Activated CD8-positive, alpha-beta memory T cell treated with anti-CD3 and anti-CD28 coated beads, Interleukin-2, amount 10 ng/mL, durations not matched to agents 7 days and 5 days (primary cell): ENCODE measurements around the gene VPS37D. TPM values are rescaled to one million over a fixed set of nuclear protein-coding genes. Genes with fewer than 3 reads are reported as not detected.
"Not testable (repeated sequence)": the region's sequence is repeated elsewhere in the genome, so short reads cannot be mapped to it uniquely, and the experiment has no call there.

Experiments used
- ATAC-seq: fragments of 150-1000 bp; cut with Tn5 transposase; one replicate; pipeline ENCODE4 v1.10.0; 2021; ENCODE audit warnings: moderate library complexity
- CTCF ChIA-PET: fragments of 350-600 bp; sonication (Branson Sonifier 250); formaldehyde crosslinking; loops from one replicate; lab custom pipeline; 2021; ENCODE audit warnings: antibody characterized with exemption; lab: Charles Lee
- DNase-seq: peaks from one replicate; pipeline ENCODE4 v3.0.0-alpha.2; 2020
- H3K27ac Mint-ChIP-seq: one replicate; pipeline ENCODE4 v1.8.0; 2021; ENCODE audit warnings: mild to moderate bottlenecking, mixed read lengths
- H3K27me3 Mint-ChIP-seq: one replicate; pipeline ENCODE4 v1.8.0; 2021; ENCODE audit warnings: mixed read lengths
- H3K36me3 Mint-ChIP-seq: one replicate; pipeline ENCODE4 v1.8.0; 2021; ENCODE audit warnings: mild to moderate bottlenecking, mixed read lengths
- H3K4me1 Mint-ChIP-seq: one replicate; pipeline ENCODE4 v1.8.0; 2021; ENCODE audit warnings: mixed read lengths
- H3K4me3 Mint-ChIP-seq: one replicate; pipeline ENCODE4 v1.8.0; 2021; ENCODE audit warnings: mild to moderate bottlenecking, moderate library complexity, mixed read lengths
- H3K9me3 Mint-ChIP-seq: one replicate; pipeline ENCODE4 v1.8.0; 2022; ENCODE audit warnings: low read depth, mixed read lengths
- total RNA-seq, 2 experiments: library from RNA; stranded (reverse); gene quantifications; one replicate each; pipeline ENCODE4 v1.2.3, GENCODE V29; 2021

Gene VPS37D
- total RNA-seq, 2 experiments from 2014 or later, result not detected

DNA sequence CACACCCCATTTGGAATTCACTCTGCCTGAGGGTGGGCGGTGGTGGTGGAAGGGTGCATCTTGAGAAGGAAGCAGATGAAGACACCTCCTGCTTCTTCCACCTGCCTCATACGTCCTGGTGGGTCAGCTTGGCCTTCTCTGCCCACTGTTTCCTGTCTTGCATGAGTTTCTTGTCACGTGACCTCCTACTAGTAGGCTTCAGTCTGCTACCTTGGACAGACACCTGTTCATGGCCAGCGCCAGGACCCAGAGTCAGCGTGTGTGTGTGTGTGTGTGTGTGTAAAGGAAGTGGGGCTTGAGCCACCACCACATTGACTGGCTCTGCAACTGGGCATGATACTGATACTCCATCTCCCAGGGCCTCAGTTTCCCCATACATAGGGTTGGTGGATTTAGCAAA, 17.1 kb upstream of the VPS37D start:
- Mint-ChIP-seq H3K4me1 (peaks cover 4% of the 10 kb centered on the region), H3K27ac (no peak overlapping the region), H3K36me3 (no peaks in the 10 kb centered on the region), H3K27me3 (peaks cover 56% of the 10 kb centered on the region), H3K4me3 (no peak overlapping the region), H3K9me3 (no peaks in the 10 kb centered on the region)
- DNase-seq (no peak), ATAC-seq (no peak)
- CTCF ChIA-PET, result no interaction called here

DNA sequence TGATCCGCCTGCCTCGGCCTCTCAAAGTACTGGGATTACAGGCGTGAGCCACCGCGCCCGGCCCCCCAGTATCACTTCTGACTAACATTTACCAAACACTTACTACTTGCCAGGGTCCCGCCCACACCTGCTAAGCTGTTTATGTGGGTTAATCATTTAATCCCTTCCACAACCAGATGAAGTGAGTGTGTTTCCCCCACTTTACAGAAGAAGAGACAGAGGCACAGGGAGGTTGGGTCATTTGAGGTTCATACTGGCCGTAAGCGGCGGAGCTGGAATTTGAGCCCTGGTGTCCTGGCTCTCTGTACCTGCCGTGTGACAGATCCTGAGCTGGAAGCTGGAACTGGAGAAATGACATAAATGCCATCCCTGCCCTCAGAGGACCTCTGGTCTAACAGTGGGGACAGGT, 15.1 kb upstream of the VPS37D start:
- Mint-ChIP-seq H3K27me3 (peaks cover 42% of the 10 kb centered on the region), H3K36me3 (no peaks in the 10 kb centered on the region), H3K4me3 (no peak overlapping the region), H3K9me3 (no peaks in the 10 kb centered on the region), H3K4me1 (peaks cover 4% of the 10 kb centered on the region), H3K27ac (no peak overlapping the region)
- CTCF ChIA-PET, result no interaction called here
- no peak for ATAC-seq
- DNase-seq, result no peak

DNA sequence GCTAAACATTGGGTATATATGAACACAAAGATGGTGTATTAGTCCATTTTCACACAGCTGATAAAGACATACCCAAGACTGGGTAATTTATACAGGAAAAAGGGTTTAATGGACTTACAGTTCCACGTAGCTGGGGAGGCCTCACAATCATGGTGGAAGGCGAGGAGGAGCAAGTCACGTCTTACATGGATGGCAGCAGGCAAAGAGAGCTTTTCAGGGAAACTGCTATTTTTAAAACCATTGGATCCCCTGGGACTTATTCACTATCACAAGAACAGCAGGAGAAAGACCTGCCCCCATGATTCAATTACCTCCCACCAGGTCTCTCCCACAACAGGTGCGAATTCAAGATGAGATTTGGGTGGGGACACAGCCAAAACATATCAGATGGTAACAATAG, 12.3 kb upstream of the VPS37D start:
- H3K9me3 Mint-ChIP-seq, DNase-seq, H3K36me3 Mint-ChIP-seq, H3K4me3 Mint-ChIP-seq, H3K4me1 Mint-ChIP-seq, ATAC-seq, H3K27ac Mint-ChIP-seq: not testable (repeated sequence)
- peaks cover 26% of the 10 kb centered on the region for H3K27me3 Mint-ChIP-seq
- CTCF ChIA-PET, result interaction anchor here (0.9 kb wide), 1 partner anchor 14 kb away, joined by 3 read pairs; no protein-coding TSS in a partner anchor

DNA sequence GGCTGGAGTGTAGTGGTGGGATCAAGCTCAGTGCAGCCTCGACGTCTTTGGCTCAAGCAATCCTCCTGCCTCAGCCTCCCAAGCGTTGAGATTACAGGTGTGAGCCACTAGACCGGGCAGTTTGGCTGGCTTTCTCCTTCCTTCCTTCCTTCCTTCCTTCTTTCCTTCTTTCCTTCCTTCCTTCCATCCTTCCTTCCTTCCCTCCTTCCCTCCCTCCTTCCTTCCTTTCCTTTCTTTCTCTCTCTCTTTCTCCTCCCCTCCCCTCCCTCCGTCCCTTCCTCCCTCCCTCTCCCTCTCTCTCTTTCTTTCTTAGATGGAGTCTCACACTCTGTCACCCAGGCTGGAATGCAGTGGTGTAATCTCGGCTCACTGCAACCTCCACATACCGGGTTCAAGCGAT, 7.6 kb upstream of the VPS37D start:
- peaks cover 5% of the 10 kb centered on the region for H3K36me3 Mint-ChIP-seq
- CTCF ChIA-PET, result no interaction called here
- no peak overlapping the region for H3K4me3 Mint-ChIP-seq
- H3K4me1 Mint-ChIP-seq, result no peaks in the 10 kb centered on the region
- ATAC-seq (no peak), DNase-seq (no peak)
- H3K9me3 Mint-ChIP-seq, result peaks cover 7% of the 10 kb centered on the region
- H3K27me3 Mint-ChIP-seq, result peaks cover 44% of the 10 kb centered on the region
- H3K27ac Mint-ChIP-seq, result no peak overlapping the region

DNA sequence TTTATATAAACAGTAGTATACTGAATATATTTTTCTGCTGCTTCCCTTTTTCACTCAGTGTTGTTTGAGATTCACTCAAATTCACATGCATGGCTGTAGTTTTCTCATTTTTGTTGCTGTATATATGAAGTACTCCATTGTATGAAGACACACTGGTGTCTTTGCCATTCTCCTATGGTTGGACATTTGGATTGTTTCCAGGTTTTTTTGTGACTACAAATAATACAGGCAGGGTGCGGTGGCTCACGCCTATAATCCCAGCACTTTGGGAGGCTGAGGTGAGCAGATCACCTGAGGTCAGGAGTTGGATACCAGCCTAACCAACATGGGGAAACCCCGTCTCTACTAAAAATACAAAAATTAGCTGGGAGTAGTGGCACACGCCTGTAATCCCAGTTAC, 7.0 kb upstream of the VPS37D start:
- H3K27ac Mint-ChIP-seq, H3K9me3 Mint-ChIP-seq, H3K36me3 Mint-ChIP-seq, H3K4me3 Mint-ChIP-seq, CTCF ChIA-PET, H3K4me1 Mint-ChIP-seq, ATAC-seq, DNase-seq: not testable (repeated sequence)
- peaks cover 43% of the 10 kb centered on the region for H3K27me3 Mint-ChIP-seq

DNA sequence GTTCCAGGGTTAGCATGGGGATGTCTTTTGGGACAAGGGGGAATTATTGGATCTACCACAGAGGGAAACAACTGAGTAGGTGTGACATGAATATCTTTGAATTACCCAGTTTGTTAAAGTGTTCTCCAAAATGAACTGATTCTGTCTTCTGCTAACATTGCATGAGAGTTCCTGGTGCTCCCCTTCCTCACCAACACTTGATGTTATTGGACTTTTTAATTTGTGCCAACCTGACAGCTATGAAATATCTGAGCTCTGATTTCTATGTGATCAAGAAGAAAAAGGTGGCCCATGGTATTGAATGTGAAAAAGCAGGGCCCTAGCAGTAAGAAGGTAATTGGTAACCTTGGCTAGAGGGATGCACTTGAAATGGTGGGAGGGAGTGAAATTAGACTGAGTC, 4.6 kb upstream of the VPS37D start:
- Mint-ChIP-seq H3K27ac (no peak overlapping the region), H3K4me3 (no peak overlapping the region), H3K4me1 (peaks cover 4% of the 10 kb centered on the region), H3K36me3 (peaks cover 5% of the 10 kb centered on the region), H3K27me3 (peaks cover 49% of the 10 kb centered on the region), H3K9me3 (peaks cover 7% of the 10 kb centered on the region)
- CTCF ChIA-PET, result interaction anchor here (2.2 to 2.9 kb wide), 2 partner anchors 56 to 62 kb away, joined by 5 to 16 read pairs; no protein-coding TSS in a partner anchor
- no peak for DNase-seq
- no peak for ATAC-seq

DNA sequence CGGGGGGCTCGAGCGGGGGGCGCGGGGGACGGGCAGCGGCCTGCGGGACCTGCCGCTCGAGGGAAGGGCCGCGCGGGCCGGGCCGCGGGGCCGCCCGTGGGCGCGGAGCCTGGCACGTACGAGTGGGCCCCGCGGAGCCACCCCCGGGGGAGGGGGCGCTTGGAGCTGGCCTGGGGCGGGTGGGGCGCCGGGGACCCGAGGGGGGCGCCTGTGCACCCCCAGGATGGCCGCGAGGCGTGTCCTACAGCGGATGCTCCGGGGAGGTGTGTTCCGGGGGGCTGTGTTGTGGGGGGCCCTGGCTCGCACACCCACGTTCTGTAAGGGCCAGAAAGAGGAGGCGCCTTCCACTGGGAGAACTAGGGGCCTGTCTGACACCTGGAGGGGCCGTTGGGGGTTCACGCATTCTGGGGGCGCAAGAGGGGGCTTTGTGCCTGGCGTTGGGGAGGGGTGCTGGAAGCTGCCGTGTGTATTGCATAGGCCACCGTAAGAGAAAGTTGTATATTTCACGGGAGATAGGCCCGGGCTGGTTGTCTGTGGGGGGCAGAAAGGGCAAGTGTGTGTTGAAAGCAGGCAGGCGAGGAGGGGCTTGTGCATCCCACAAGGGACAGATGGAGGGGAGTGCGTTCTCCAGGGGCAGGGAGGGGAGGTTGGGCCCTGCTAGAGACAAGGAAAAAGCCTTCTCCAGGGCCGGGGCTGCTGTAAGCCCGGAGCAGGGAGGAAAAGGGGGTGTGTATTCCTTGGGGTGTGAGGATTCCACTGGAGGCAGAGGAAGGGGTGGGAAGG, 663 bp downstream of the VPS37D start:
- no peak for ATAC-seq
- CTCF ChIA-PET, result interaction anchor here (0.6 to 2.7 kb wide), 11 partner anchors 9 to 71 kb away, joined by 3 to 11 read pairs (median 3); partner anchors contain the start of genes ABHD11 and STX1A
- peaks cover 1% of the 10 kb centered on the region for H3K36me3 Mint-ChIP-seq
- H3K27ac Mint-ChIP-seq, result no peak overlapping the region
- peaks cover 49% of the 10 kb centered on the region for H3K27me3 Mint-ChIP-seq
- peak overlapping the region; percentile 37 for H3K4me3 Mint-ChIP-seq
- peaks cover 7% of the 10 kb centered on the region for H3K4me1 Mint-ChIP-seq
- no peak for DNase-seq
- peaks cover under 1% of the 10 kb centered on the region for H3K9me3 Mint-ChIP-seq

DNA sequence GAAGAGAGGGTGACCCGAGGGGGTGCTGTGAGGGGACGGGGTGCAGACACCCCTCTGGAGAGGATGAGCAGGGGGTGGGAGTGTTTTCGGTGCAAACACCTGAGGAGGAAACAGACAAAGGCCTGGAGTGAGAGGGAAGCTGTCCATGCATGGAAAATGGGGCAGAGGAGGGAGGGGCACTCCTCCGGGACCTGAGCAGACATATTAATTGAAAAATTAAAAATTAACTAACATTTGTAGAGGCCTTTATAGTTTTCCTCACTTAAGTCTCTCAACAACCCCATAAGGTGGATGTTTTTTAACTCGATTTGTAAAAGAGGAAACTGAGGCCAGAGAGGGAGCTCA, 1.2 kb downstream of the VPS37D start:
- Mint-ChIP-seq H3K4me3 (no peak overlapping the region), H3K27me3 (peaks cover 44% of the 10 kb centered on the region), H3K4me1 (peaks cover 7% of the 10 kb centered on the region), H3K36me3 (no peaks in the 10 kb centered on the region), H3K9me3 (no peaks in the 10 kb centered on the region), H3K27ac (no peak overlapping the region)
- DNase-seq (no peak), ATAC-seq (no peak)
- CTCF ChIA-PET, result interaction anchor here (1.4 to 2.7 kb wide), 2 partner anchors 62 to 70 kb away, joined by 7 to 11 read pairs; partner anchors contain the start of gene ABHD11

DNA sequence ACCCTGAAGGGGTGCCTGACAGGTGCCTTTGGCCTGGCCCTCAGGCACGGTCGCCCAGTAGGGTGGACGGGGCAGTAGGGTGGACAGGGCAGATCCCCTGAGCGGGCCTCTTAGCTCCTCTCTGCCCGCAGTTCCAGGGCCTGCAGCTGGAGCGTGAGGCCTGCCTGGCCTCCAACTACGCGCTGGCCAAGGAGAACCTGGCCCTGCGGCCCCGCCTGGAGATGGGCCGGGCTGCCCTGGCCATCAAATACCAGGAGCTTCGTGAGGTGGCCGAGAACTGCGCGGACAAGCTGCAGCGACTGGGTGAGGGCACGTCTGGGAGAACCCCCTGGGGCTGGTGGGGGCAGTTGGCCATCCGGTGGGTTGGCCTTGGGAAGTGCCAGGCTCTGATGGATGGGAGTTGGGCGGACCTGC, 1.7 kb downstream of the VPS37D start:
- H3K9me3 Mint-ChIP-seq, result no peaks in the 10 kb centered on the region
- H3K27ac Mint-ChIP-seq, result no peak overlapping the region
- peaks cover 7% of the 10 kb centered on the region for H3K4me1 Mint-ChIP-seq
- DNase-seq (no peak), ATAC-seq (no peak)
- H3K4me3 Mint-ChIP-seq, result no peak overlapping the region
- H3K36me3 Mint-ChIP-seq, result no peaks in the 10 kb centered on the region
- H3K27me3 Mint-ChIP-seq, result peaks cover 39% of the 10 kb centered on the region
- CTCF ChIA-PET, result interaction anchor here (2.7 kb wide), 1 partner anchor 70 kb away, joined by 7 read pairs; the partner anchor contains the start of gene ABHD11

DNA sequence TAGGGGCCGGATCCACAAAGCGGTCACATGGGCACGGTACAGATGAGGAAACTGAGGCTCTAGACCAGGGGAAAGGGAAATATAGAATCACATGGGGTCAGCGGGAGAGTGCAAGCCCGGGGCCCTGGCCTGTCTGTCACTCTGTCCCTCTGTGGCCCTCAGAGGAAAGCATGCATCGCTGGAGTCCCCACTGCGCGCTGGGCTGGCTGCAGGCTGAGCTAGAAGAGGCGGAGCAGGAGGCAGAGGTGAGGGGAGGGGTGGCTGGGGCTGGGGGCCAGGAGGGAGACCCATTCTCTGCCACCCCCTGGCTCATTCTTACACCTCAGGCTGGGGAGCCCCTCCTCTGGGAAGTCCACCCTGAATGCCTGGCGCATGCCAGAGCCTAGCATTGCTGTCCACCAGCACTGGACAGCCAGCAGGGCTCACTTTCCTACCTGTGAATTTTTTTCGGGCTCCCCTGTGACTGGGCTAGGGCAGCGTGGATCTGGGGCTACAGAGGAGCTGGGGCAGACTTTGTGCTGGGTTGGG, 2.3 kb downstream of the VPS37D start:
- DNase-seq (no peak), ATAC-seq (no peak)
- CTCF ChIA-PET, result interaction anchor here (1.1 to 2.7 kb wide), 2 partner anchors 63 to 69 kb away, joined by 3 to 7 read pairs; partner anchors contain the start of gene ABHD11
- peaks cover 34% of the 10 kb centered on the region for H3K27me3 Mint-ChIP-seq
- peaks cover 7% of the 10 kb centered on the region for H3K4me1 Mint-ChIP-seq
- no peak overlapping the region for H3K27ac Mint-ChIP-seq
- no peaks in the 10 kb centered on the region for H3K9me3 Mint-ChIP-seq
- no peak overlapping the region for H3K4me3 Mint-ChIP-seq
- H3K36me3 Mint-ChIP-seq, result no peaks in the 10 kb centered on the region

DNA sequence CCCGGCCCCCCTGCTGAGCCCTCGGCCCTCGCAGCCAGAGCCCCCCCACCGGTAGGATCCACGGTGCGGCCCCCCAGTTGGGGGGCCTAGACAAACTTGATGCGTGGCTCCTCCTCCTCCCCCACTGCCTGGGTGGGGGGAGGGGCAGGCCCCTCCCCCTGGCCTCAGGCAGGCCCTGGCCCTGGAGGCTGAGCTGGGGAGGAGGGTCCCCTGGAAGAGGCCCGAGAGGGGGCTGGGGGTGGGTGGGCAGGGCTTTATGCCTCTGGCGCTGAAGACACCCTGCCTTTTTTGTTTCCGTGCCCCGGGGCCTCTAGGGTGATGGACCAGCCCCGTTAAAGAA, 3.7 kb downstream of the VPS37D start:
- Mint-ChIP-seq H3K4me1 (peaks cover 5% of the 10 kb centered on the region), H3K27me3 (peaks cover 23% of the 10 kb centered on the region), H3K4me3 (no peak overlapping the region), H3K27ac (no peak overlapping the region), H3K9me3 (no peaks in the 10 kb centered on the region), H3K36me3 (no peaks in the 10 kb centered on the region)
- CTCF ChIA-PET, result no interaction called here
- DNase-seq, result no peak
- no peak for ATAC-seq

DNA sequence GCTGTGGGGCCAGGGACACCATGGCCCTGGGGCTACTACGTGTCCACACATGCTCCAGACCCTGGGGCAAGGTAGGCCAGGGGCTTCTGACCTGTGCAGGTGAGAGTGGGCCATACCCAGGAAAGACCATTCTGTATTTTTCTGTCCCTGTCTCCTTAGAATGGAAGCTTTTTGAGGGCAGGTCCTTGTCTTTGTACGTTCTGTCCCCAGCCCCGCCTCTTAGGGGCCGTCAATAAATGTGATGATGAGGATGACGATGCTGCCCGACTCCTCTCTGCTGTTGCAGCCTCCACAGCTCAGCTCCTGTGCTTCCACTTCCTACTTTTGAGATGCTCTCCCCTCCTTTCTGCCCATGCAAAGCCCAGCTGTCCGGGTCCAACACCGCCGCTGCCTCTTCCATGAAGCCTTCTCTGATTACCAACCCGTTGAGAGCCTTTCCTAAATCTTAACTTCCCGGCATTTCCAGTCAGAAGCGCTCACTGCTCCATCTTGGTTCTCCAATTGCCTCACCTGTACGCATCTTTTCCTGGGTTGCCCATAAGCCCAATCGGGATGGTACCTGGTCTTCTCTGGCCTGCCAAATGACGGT, 4.3 kb downstream of the VPS37D start:
- Mint-ChIP-seq H3K4me3 (no peak overlapping the region), H3K4me1 (peaks cover 5% of the 10 kb centered on the region), H3K27me3 (peaks cover 19% of the 10 kb centered on the region), H3K9me3 (no peaks in the 10 kb centered on the region), H3K27ac (no peak overlapping the region), H3K36me3 (no peaks in the 10 kb centered on the region)
- no peak for DNase-seq
- no peak for ATAC-seq
- CTCF ChIA-PET, result interaction anchor here (0.8 to 1.8 kb wide), 2 partner anchors 29 to 65 kb away, joined by 3 to 4 read pairs; no protein-coding TSS in a partner anchor

DNA sequence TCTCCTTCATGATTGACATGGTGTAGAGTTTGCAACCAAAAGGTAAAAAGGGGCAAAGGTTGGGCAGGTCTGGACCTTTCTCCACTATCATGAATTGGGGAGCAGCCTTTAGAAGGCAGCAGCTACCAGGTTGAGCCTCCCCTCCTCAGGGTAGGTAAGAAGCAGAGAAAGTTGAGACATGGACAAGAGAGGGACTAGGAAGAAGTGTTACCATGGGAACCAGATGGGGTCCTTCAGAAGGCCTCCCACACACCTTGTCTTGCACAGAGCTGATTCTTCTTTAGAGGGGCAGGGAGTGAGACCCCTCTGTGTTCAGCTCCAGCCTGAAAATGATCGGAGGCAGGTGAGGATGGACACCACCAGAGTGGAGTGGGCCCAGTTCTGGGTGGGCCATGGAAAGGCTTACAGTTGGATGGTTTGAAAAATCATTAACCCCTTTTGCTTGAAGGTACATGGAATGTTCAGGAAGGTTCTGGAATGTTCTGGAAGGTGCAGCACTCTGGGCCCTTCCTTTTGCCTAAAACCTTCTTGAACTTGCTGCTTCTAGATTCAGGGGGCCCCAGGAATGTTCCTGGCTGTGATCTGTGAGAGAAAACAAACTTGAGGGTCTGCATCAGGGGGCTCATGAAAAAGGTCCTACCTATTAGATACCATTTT, 7.0 kb downstream of the VPS37D start:
- Mint-ChIP-seq H3K4me1 (peaks cover 2% of the 10 kb centered on the region), H3K36me3 (peaks cover 12% of the 10 kb centered on the region), H3K4me3 (no peak overlapping the region), H3K27me3 (peaks cover 9% of the 10 kb centered on the region), H3K9me3 (no peaks in the 10 kb centered on the region), H3K27ac (no peak overlapping the region)
- ATAC-seq (no peak), DNase-seq (no peak)
- CTCF ChIA-PET, result interaction anchor here (1.1 to 1.4 kb wide), 3 partner anchors 27 to 60 kb away, joined by 3 to 5 read pairs (median 4); no protein-coding TSS in a partner anchor
